Kidney epithelial cell (primary cell): ENCODE measurements around the gene IRGQ. TPM values are rescaled to one million over a fixed set of nuclear protein-coding genes. Genes with fewer than 3 reads are reported as not detected.

Experiments used
- DNase-seq: peaks from one replicate; pipeline ENCODE4 v3.0.0-alpha.2; 2010; ENCODE audit warnings: low read depth
- H3K27me3 ChIP-seq: 2 replicates; pipeline ENCODE4 v1.6.0; 2011; ENCODE audit warnings: low read length; ENCODE audit not compliant: control insufficient read depth, insufficient read depth
- H3K36me3 ChIP-seq: 2 replicates; pipeline ENCODE4 v1.5.1; 2011; ENCODE audit warnings: low read length; ENCODE audit not compliant: control insufficient read depth, insufficient read depth
- H3K4me3 ChIP-seq: 2 replicates; pipeline ENCODE4 v1.5.1; 2011; ENCODE audit warnings: low read depth, mild to moderate bottlenecking, control low read depth, low read length
- total RNA-seq: library from RNA; depleted of rRNA; stranded (reverse); fragments of >200 nt; gene quantifications from 2 replicates; pipeline ENCODE4 v1.2.3, GENCODE V29; 2015
- TF ChIP-seq, protein P1 (sequence below): IDR thresholded peaks from 2 replicates; pipeline ENCODE4 v1.5.1; 2011; ENCODE audit warnings: mild to moderate bottlenecking, moderate library complexity, low read length, control low read depth, inconsistent platforms; ENCODE audit not compliant: insufficient read depth, poor library complexity, severe bottlenecking

The IRGQ gene
- total RNA-seq, 1 donor from 2014 or later: 49.6 TPM

GRCh38 chr19:43575955-43576878 is 19.7 kb downstream of the IRGQ start:
- TF ChIP-seq, protein P1, sequence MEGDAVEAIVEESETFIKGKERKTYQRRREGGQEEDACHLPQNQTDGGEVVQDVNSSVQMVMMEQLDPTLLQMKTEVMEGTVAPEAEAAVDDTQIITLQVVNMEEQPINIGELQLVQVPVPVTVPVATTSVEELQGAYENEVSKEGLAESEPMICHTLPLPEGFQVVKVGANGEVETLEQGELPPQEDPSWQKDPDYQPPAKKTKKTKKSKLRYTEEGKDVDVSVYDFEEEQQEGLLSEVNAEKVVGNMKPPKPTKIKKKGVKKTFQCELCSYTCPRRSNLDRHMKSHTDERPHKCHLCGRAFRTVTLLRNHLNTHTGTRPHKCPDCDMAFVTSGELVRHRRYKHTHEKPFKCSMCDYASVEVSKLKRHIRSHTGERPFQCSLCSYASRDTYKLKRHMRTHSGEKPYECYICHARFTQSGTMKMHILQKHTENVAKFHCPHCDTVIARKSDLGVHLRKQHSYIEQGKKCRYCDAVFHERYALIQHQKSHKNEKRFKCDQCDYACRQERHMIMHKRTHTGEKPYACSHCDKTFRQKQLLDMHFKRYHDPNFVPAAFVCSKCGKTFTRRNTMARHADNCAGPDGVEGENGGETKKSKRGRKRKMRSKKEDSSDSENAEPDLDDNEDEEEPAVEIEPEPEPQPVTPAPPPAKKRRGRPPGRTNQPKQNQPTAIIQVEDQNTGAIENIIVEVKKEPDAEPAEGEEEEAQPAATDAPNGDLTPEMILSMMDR: no peak
- Histone ChIP-seq H3K4me3 (peak overlapping the region; percentile 32), H3K27me3 (no peaks in the 10 kb centered on the region), H3K36me3 (no peaks in the 10 kb centered on the region)
- DNase-seq: no peak

DNA sequence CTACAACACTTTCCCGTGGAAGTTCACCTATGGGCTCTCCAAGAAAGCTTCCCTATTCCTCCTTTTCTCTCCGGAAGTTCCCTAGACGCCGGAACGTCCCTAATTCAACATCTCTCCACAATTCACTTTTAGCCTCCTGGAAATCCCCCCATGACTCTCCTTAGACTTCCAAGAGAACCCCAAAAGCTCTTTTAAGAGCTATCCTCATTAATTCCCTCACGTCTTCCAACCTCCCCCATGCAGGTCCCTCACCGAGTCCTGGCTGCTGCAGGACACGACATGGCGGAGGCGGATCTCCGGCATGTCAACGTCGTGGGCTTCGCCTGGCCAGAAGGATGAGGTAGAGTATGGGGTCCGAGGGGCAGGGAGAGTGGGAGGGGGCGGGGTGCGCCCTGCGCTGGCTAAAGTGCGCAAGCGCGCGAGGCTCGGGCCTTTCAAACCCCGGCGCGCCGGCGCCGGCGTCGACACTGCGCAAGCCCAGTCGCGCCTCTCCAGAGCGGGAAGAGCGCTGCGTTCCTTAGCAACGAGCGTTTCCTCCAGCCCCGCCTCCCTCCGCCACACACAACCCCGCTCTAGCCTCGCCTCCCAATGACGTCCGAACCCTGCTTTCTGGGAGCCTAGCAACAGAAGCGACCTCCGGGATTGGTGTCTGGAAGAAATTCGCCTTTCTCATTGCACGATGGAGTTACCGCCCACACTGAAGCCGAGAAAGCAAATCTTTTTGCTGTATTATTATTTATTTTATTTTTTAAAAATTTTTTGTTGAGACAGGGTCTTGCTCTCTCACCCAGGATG is 20.6 kb downstream of the IRGQ start, which contains the start of the genes PINLYP and XRCC1:
Gene PINLYP, plus strand, starts transcription at position 646 of the 795 bp plus-strand sequence. CDS start 1,391 bp downstream, outside the sequence.
Gene XRCC1, minus strand, starts transcription at position 372 of the 795 bp plus-strand sequence. Its CDS starts 69 bp downstream, at position 303.
- TF ChIP-seq, protein P1: no peak
- peak; percentile 95 for DNase-seq
- Histone ChIP-seq H3K4me3 (peak within 1 kb of the TSS; percentile 81), H3K36me3 (no peaks in the 10 kb centered on the region), H3K27me3 (no peaks in the 10 kb centered on the region)

DNA sequence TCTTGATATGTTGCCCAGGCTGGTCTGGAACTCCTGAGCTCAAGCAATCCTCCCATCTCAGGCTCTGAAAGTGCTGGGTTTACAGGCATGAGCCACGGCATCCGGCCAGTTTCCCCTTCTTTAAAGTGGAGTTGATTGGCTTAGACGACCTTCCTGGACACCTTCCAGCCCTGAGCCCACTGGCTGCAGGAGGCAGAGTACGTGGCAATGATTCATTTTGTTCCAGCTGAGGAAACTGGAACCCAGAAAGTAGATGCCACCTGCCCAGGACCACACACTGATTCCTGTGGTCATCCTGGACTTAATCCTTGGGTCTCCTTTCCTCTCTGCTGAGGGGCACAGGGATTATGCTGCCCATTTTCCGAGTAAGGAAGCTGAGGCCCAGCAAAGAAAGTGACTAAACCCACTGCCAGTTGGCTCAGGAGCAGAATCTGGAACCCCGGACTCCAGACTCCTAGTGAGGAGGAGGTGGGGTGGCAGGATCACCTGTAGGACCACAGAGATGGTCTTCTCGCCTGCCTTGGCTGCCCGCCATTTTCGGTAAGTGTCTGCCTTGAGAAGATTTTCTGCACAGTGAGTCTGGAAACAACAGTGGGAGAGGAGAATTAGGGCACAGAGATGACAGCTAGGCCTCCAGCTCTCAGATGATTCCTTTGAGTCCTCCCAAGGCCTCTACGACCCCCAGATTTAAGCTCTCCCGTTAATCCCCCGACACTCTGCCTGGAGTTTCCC is 21.3 kb downstream of the IRGQ start:
- no peaks in the 10 kb centered on the region for H3K36me3 ChIP-seq
- H3K27me3 ChIP-seq: no peaks in the 10 kb centered on the region
- no peak for DNase-seq
- H3K4me3 ChIP-seq: peak overlapping the region; percentile 81
- TF ChIP-seq, protein P1: no peak

DNA sequence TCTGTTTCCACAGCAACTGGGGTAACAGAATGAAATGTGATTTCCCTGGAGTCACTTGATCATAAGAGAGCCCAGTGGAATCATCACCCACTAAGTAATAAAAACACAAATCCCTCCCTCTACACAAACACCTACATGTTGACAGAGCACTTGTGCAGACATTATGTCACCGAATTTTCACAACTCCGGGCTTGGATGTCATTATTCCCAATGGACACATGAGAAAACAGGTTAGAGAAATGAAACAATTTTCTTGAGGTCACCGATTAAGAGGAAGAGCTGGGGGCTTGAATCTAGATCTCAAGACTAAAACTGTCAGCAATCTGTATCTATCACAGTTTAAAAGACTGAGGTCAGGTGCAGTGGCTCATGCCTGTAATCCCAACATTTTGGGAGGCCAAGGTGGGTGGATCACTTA is 23.8 kb downstream of the IRGQ start:
- TF ChIP-seq, protein P1: no peak
- Histone ChIP-seq H3K27me3 (no peaks in the 10 kb centered on the region), H3K36me3 (no peaks in the 10 kb centered on the region), H3K4me3 (no peak overlapping the region)
- no peak for DNase-seq

DNA sequence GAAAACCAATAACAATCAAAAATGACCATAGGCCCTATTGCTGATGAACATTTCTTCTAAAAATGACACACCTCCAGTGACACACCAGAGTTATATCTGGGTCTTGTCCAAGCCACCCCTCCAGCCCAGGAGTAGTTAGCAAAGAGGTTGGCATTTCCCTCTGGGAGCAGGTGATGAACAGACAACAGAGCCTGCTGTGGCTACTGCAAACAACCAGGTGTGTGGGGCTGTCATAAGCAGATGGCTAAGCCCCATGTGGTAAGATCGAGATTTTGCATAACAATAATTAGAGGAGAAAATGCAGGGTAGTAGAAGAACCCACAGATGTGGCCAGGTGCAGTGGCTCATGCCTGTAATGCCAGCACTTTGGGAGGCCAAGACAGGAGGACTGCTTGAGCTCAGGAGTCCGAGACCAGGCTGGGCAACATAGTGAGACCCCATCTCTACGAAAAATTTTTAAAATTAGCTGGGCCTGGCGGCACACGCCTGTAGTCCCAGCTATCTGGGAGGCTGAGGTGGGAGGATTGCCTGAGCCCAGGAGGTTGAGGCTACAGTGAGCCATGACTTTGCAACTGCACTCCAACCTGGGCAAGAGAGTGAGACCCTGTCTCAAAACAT is 25.7 kb downstream of the IRGQ start:
- Histone ChIP-seq H3K27me3 (no peaks in the 10 kb centered on the region), H3K36me3 (no peaks in the 10 kb centered on the region), H3K4me3 (no peak overlapping the region)
- TF ChIP-seq, protein P1: no peak
- no peak for DNase-seq
